ENCODE results near the gene ABHD10.

- TF ChIP-seq TCF12 (IDR thresholded peaks at IDR 0.05; ENCODE audit: low read depth): no peak
- no peak for TF ChIP-seq TAF1 (IDR thresholded peaks at IDR 0.05; ENCODE audit: low read depth)
- TF ChIP-seq TEAD4 (IDR thresholded peaks at IDR 0.05): no peak
- TF ChIP-seq FOXM1 (IDR thresholded peaks at IDR 0.05; ENCODE audit: borderline replicate concordance, low read depth): no peak
- no peak for TF ChIP-seq EP300 (IDR thresholded peaks at IDR 0.05; ENCODE audit: borderline replicate concordance)
Measured at GRCh38 chr3:111952866-111953450, 25.9 kb upstream of the ABHD10 start.
